Neural progenitor cell (in vitro differentiated cells): ENCODE measurements around the gene SLC6A9.

Experiments used
- CTCF ChIP-seq: fragments of 200-600 bp; sonication (generic); IDR thresholded peaks from 2 replicates; pipeline ENCODE4 v1.5.1; 2017; ENCODE audit warnings: antibody characterized with exemption, mild to moderate bottlenecking
- EZH2 ChIP-seq: fragments of 200-600 bp; sonication (generic); IDR thresholded peaks from 2 replicates; pipeline ENCODE4 v1.6.1; 2017; ENCODE audit warnings: antibody characterized with exemption, mild to moderate bottlenecking, moderate library complexity

GRCh38 chr1:44043176-44044070, 12.2 kb upstream of the SLC6A9 start:
- no peak for TF ChIP-seq CTCF
- no peak for TF ChIP-seq EZH2
